HepG2 (cell line): ENCODE results near the gene PRDX5. TPM values are rescaled to one million over a fixed set of nuclear protein-coding genes. Genes with fewer than 3 reads are reported as not detected.

Experiments
- BCL3 ChIP-seq: sonication (generic); formaldehyde crosslinking; IDR thresholded peaks from 2 replicates; pipeline ENCODE4 v1.5.1; 2020; ENCODE audit warnings: mild to moderate bottlenecking, missing genetic modification reagents, moderate library complexity
- BORCS8-MEF2B ChIP-seq: sonication (generic); formaldehyde crosslinking; IDR thresholded peaks from 2 replicates; pipeline ENCODE4 v1.8.0; 2022; ENCODE audit warnings: mild to moderate bottlenecking, missing genetic modification reagents
- CBX5 ChIP-seq: sonication (generic); formaldehyde crosslinking; IDR thresholded peaks from 2 replicates; pipeline ENCODE4 v1.4.0; 2020; ENCODE audit warnings: missing genetic modification reagents, borderline replicate concordance
- ETV6 ChIP-seq: sonication (generic); formaldehyde crosslinking; conservative IDR thresholded peaks from 2 replicates; pipeline ENCODE4 v1.4.0; 2020; ENCODE audit warnings: missing genetic modification reagents
- HOXA3 ChIP-seq: sonication (generic); formaldehyde crosslinking; IDR thresholded peaks from 2 replicates; pipeline ENCODE4 v1.5.0; 2020; ENCODE audit warnings: missing genetic modification reagents
- HOXA9 ChIP-seq: sonication (generic); formaldehyde crosslinking; IDR thresholded peaks from 2 replicates; pipeline ENCODE4 v1.8.1; 2022; ENCODE audit warnings: missing genetic modification reagents, mild to moderate bottlenecking, moderate library complexity, borderline replicate concordance
- NBN ChIP-seq: fragments of 450-650 bp; conservative IDR thresholded peaks from 2 replicates; pipeline ENCODE4 v1.6.1; 2017
- SAFB2 ChIP-seq: sonication (generic); formaldehyde crosslinking; IDR thresholded peaks from 2 replicates; pipeline ENCODE4 v1.5.1; 2020; ENCODE audit warnings: missing genetic modification reagents, low read depth, mild to moderate bottlenecking, borderline replicate concordance
- ZNF225 ChIP-seq: sonication (generic); formaldehyde crosslinking; IDR thresholded peaks from 2 replicates; pipeline ENCODE4 v1.4.0; 2020; ENCODE audit warnings: mild to moderate bottlenecking, missing genetic modification reagents
- ZNF780A ChIP-seq: sonication (generic); formaldehyde crosslinking; IDR thresholded peaks from 2 replicates; pipeline ENCODE4 v1.8.0; 2022; ENCODE audit warnings: mild to moderate bottlenecking, missing genetic modification reagents, moderate library complexity
- polyA plus RNA-seq, 8 experiments: library from polyadenylated mRNA; depleted of rRNA in 3 of 8; stranded (reverse) in 7 of 8; unstranded in 1 of 8; fragments of >200 nt; fragmentation: Illumina TruSeq in 4 of 8; extraction: Trizol in 4 of 8; gene quantifications; 2 replicates each; pipeline versions ENCODE4 v1.2.1 to v1.2.3, GENCODE V29; 2011 to 2016; ENCODE audit warnings: low read depth in 4 of 8, missing spikeins in 1 of 8, mixed read lengths in 1 of 8; ENCODE audit not compliant: insufficient read depth in 1 of 8
- total RNA-seq, 5 experiments: library from RNA; depleted of rRNA; stranded (reverse); fragments of >200 nt; fragmentation: Illumina TruSeq; extraction: Trizol; gene quantifications; 2 replicates each; pipeline ENCODE4 v1.2.3, GENCODE V29; 2016; ENCODE audit warnings: low read depth in 1 of 5
- TF ChIP-seq, protein P1 (sequence below): sonication (generic); formaldehyde crosslinking; IDR thresholded peaks from 2 replicates; pipeline ENCODE4 v1.5.1; 2020; ENCODE audit warnings: missing genetic modification reagents, mild to moderate bottlenecking, borderline replicate concordance
- TF ChIP-seq, protein P2 (sequence below): sonication (generic); formaldehyde crosslinking; IDR thresholded peaks from 2 replicates; pipeline ENCODE4 v1.5.1; 2020; ENCODE audit warnings: mild to moderate bottlenecking, missing genetic modification reagents
- TF ChIP-seq, protein P3 (sequence below): sonication (generic); formaldehyde crosslinking; IDR thresholded peaks from 2 replicates; pipeline ENCODE4 v1.4.0; 2020; ENCODE audit warnings: missing genetic modification reagents
- TF ChIP-seq, protein P4 (sequence below): sonication (generic); formaldehyde crosslinking; IDR thresholded peaks from 2 replicates; pipeline ENCODE4 v1.8.0; 2022; ENCODE audit warnings: missing genetic modification reagents, mild to moderate bottlenecking, moderate library complexity, borderline replicate concordance
- TF ChIP-seq, protein P5 (sequence below): sonication (generic); formaldehyde crosslinking; IDR thresholded peaks from 2 replicates; pipeline ENCODE4 v1.4.0; 2020; ENCODE audit warnings: missing genetic modification reagents, borderline replicate concordance

Gene PRDX5
- total and polyA plus RNA-seq, 2 of the 13 experiments (the other 11 are each of a cell fraction or from before 2014, with no cell fraction given) = 215 to 311 TPM

- TF ChIP-seq, protein P1, sequence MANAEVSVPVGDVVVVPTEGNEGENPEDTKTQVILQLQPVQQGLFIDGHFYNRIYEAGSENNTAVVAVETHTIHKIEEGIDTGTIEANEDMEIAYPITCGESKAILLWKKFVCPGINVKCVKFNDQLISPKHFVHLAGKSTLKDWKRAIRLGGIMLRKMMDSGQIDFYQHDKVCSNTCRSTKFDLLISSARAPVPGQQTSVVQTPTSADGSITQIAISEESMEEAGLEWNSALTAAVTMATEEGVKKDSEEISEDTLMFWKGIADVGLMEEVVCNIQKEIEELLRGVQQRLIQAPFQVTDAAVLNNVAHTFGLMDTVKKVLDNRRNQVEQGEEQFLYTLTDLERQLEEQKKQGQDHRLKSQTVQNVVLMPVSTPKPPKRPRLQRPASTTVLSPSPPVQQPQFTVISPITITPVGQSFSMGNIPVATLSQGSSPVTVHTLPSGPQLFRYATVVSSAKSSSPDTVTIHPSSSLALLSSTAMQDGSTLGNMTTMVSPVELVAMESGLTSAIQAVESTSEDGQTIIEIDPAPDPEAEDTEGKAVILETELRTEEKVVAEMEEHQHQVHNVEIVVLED (CRISPR knock-in tag) = no peak
- TF ChIP-seq HOXA9 (CRISPR knock-in tag) = peak; percentile 68; the same call in 1 of the 2 replicates
- 0 out of 2 replicates have a peak, but pooled peaks have one; percentile 18 for TF ChIP-seq ETV6
- no peak; the same call in 1 of the 2 replicates for TF ChIP-seq ZNF225 (CRISPR knock-in tag)
- TF ChIP-seq, protein P2, sequence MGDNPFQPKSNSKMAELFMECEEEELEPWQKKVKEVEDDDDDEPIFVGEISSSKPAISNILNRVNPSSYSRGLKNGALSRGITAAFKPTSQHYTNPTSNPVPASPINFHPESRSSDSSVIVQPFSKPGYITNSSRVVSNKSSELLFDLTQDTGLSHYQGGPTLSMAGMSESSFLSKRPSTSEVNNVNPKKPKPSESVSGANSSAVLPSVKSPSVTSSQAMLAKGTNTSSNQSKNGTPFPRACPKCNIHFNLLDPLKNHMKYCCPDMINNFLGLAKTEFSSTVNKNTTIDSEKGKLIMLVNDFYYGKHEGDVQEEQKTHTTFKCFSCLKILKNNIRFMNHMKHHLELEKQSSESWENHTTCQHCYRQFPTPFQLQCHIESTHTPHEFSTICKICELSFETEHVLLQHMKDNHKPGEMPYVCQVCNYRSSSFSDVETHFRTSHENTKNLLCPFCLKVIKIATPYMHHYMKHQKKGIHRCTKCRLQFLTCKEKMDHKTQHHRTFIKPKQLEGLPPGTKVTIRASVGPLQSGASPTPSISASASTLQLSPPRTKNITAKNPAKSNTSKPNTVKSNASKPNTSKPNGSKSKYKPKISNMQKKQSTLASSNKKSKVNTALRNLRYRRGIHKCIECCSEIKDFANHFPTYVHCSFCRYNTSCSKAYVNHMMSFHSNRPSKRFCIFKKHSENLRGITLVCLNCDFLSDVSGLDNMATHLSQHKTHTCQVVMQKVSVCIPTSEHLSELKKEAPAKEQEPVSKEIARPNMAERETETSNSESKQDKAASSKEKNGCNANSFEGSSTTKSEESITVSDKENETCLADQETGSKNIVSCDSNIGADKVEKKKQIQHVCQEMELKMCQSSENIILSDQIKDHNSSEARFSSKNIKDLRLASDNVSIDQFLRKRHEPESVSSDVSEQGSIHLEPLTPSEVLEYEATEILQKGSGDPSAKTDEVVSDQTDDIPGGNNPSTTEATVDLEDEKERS = no peak
- TF ChIP-seq, protein P3, sequence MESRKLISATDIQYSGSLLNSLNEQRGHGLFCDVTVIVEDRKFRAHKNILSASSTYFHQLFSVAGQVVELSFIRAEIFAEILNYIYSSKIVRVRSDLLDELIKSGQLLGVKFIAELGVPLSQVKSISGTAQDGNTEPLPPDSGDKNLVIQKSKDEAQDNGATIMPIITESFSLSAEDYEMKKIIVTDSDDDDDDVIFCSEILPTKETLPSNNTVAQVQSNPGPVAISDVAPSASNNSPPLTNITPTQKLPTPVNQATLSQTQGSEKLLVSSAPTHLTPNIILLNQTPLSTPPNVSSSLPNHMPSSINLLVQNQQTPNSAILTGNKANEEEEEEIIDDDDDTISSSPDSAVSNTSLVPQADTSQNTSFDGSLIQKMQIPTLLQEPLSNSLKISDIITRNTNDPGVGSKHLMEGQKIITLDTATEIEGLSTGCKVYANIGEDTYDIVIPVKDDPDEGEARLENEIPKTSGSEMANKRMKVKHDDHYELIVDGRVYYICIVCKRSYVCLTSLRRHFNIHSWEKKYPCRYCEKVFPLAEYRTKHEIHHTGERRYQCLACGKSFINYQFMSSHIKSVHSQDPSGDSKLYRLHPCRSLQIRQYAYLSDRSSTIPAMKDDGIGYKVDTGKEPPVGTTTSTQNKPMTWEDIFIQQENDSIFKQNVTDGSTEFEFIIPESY (CRISPR knock-in tag) = no peak
- no peak for TF ChIP-seq NBN
- TF ChIP-seq CBX5 (CRISPR knock-in tag) = no peak
- TF ChIP-seq, protein P4, sequence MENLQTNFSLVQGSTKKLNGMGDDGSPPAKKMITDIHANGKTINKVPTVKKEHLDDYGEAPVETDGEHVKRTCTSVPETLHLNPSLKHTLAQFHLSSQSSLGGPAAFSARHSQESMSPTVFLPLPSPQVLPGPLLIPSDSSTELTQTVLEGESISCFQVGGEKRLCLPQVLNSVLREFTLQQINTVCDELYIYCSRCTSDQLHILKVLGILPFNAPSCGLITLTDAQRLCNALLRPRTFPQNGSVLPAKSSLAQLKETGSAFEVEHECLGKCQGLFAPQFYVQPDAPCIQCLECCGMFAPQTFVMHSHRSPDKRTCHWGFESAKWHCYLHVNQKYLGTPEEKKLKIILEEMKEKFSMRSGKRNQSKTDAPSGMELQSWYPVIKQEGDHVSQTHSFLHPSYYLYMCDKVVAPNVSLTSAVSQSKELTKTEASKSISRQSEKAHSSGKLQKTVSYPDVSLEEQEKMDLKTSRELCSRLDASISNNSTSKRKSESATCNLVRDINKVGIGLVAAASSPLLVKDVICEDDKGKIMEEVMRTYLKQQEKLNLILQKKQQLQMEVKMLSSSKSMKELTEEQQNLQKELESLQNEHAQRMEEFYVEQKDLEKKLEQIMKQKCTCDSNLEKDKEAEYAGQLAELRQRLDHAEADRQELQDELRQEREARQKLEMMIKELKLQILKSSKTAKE (CRISPR knock-in tag) = 0 out of 2 replicates have a peak, but pooled peaks have one; percentile 23
- TF ChIP-seq, protein P5, sequence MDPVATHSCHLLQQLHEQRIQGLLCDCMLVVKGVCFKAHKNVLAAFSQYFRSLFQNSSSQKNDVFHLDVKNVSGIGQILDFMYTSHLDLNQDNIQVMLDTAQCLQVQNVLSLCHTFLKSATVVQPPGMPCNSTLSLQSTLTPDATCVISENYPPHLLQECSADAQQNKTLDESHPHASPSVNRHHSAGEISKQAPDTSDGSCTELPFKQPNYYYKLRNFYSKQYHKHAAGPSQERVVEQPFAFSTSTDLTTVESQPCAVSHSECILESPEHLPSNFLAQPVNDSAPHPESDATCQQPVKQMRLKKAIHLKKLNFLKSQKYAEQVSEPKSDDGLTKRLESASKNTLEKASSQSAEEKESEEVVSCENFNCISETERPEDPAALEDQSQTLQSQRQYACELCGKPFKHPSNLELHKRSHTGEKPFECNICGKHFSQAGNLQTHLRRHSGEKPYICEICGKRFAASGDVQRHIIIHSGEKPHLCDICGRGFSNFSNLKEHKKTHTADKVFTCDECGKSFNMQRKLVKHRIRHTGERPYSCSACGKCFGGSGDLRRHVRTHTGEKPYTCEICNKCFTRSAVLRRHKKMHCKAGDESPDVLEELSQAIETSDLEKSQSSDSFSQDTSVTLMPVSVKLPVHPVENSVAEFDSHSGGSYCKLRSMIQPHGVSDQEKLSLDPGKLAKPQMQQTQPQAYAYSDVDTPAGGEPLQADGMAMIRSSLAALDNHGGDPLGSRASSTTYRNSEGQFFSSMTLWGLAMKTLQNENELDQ (CRISPR knock-in tag) = no peak
- 0 out of 2 replicates have a peak, but pooled peaks have one; percentile 6 for TF ChIP-seq BCL3 (CRISPR knock-in tag)
- no peak for TF ChIP-seq ZNF780A (CRISPR knock-in tag)
- no peak for TF ChIP-seq BORCS8-MEF2B (CRISPR knock-in tag)
- TF ChIP-seq SAFB2 (CRISPR knock-in tag) = no peak
- TF ChIP-seq HOXA3 (CRISPR knock-in tag) = 0 out of 2 replicates have a peak, but pooled peaks have one; percentile 21
These were observed 48.9 kb upstream of the PRDX5 start (continued) for GRCh38 chr11:64268893-64269539.
